A172 (cell line): Measurements from ENCODE around the gene PCDHB3. TPM values are rescaled to one million over a fixed set of nuclear protein-coding genes. Genes with fewer than 3 reads are reported as not detected.
"Not testable (repeated sequence)": the region's sequence is repeated elsewhere in the genome, so short reads cannot be mapped to it uniquely, and the experiment has no call there.

Experiments used
- DNase-seq: peaks from one replicate; pipeline ENCODE4 v3.0.0-alpha.2; 2015; ENCODE audit warnings: low spot score
- total RNA-seq: library from RNA; depleted of rRNA; stranded (reverse); fragments of >200 nt; shearing (Covaris generic); gene quantifications from 2 replicates; pipeline ENCODE4 v1.2.3, GENCODE V29; 2014; rRNA removed

Gene PCDHB3
- total RNA-seq, 1 experiment from 2014 or later: 19.9 TPM

GRCh38 chr5:141135718-141136266 is 35.5 kb downstream of the PCDHB3 start:
- DNase-seq: no peak

- DNase-seq: not testable (repeated sequence)
Measured at GRCh38 chr5:141137346-141137745, 37.1 kb downstream of the PCDHB3 start.

- no peak for DNase-seq
Measured at GRCh38 chr5:141149812-141150211, 49.5 kb downstream of the PCDHB3 start, which contains the start of gene PCDHB6. PCDHB6 (plus strand) TSS chr5:141150057; CDS start chr5:141150258, 201 bp downstream.

GRCh38 chr5:141150224-141150992 is 50.1 kb downstream of the PCDHB3 start:
- DNase-seq: peak; percentile 11

GRCh38 chr5:141150993-141151325 is 50.7 kb downstream of the PCDHB3 start:
- DNase-seq: no peak

- DNase-seq: not testable (repeated sequence)
Measured at GRCh38 chr5:141151632-141152031, 51.4 kb downstream of the PCDHB3 start.

GRCh38 chr5:141152096-141152495 is 51.8 kb downstream of the PCDHB3 start:
- DNase-seq: not testable (repeated sequence)

Other genes with a start within 250 kb of the PCDHB3 start
- 0.02 and 0.10 TPM in 2 replicates for gene PCDHA10, start 244.6 kb upstream of the PCDHB3 start, total RNA-seq
- 0.10 TPM in 1 of 2 replicates, not detected in the other for gene PCDHA11, start 231.5 kb upstream of the PCDHB3 start, total RNA-seq
- gene PCDHA12, start 225.2 kb upstream of the PCDHB3 start, total RNA-seq: 3.8 and 4.5 TPM in 2 replicates
- gene PCDHA13, start 218.3 kb upstream of the PCDHB3 start, total RNA-seq: 0.26 TPM in 1 of 2 replicates, not detected in the other
- 0.52 and 0.96 TPM in 2 replicates for gene PCDHAC1, start 174.2 kb upstream of the PCDHB3 start, total RNA-seq
- 3.2 and 5.1 TPM in 2 replicates for gene PCDHAC2, start 134.0 kb upstream of the PCDHB3 start, total RNA-seq
- gene PCDHB1, start 49.1 kb upstream of the PCDHB3 start, total RNA-seq: not detected in 2 replicates
- 0.41 and 0.59 TPM in 2 replicates for gene PCDHB2, start 5.9 kb upstream of the PCDHB3 start, total RNA-seq
- gene PCDHB4, start 21.3 kb downstream of the PCDHB3 start, total RNA-seq: 0.26 and 1.7 TPM in 2 replicates
- 45.5 and 52.8 TPM in 2 replicates for gene PCDHB5, start 34.7 kb downstream of the PCDHB3 start, total RNA-seq
- 0.79 and 1.7 TPM in 2 replicates for gene PCDHB6, start 49.6 kb downstream of the PCDHB3 start, total RNA-seq
- gene PCDHB7, start 72.2 kb downstream of the PCDHB3 start, total RNA-seq: 5.2 and 6.9 TPM in 2 replicates
- 7.0 and 7.5 TPM in 2 replicates for gene PCDHB8, start 77.3 kb downstream of the PCDHB3 start, total RNA-seq
- gene PCDHB16, start 81.9 kb downstream of the PCDHB3 start, total RNA-seq: 4.2 and 7.9 TPM in 2 replicates
- 11.1 and 11.2 TPM in 2 replicates for gene PCDHB9, start 86.7 kb downstream of the PCDHB3 start, total RNA-seq
- 3.9 and 7.1 TPM in 2 replicates for gene PCDHB10, start 91.9 kb downstream of the PCDHB3 start, total RNA-seq
- 1.7 and 2.0 TPM in 2 replicates for gene PCDHB11, start 99.2 kb downstream of the PCDHB3 start, total RNA-seq
- 0.69 and 2.5 TPM in 2 replicates for gene PCDHB12, start 108.2 kb downstream of the PCDHB3 start, total RNA-seq
- 1.1 TPM in 2 replicates for gene PCDHB13, start 113.4 kb downstream of the PCDHB3 start, total RNA-seq
- gene PCDHB14, start 122.9 kb downstream of the PCDHB3 start, total RNA-seq: 17.6 and 18.2 TPM in 2 replicates
- gene PCDHB15, start 144.9 kb downstream of the PCDHB3 start, total RNA-seq: 0.26 and 1.0 TPM in 2 replicates
- not detected in 2 replicates for gene SLC25A2, start 203.6 kb downstream of the PCDHB3 start, total RNA-seq
- 109 and 119 TPM in 2 replicates for gene TAF7, start 220.3 kb downstream of the PCDHB3 start, total RNA-seq
- 1.5 and 1.6 TPM in 2 replicates for gene PCDHGA1, start 230.0 kb downstream of the PCDHB3 start, total RNA-seq
- 0.57 and 1.1 TPM in 2 replicates for gene PCDHGA2, start 238.3 kb downstream of the PCDHB3 start, total RNA-seq
- gene PCDHGA3, start 243.4 kb downstream of the PCDHB3 start, total RNA-seq: 0.14 TPM in 1 of 2 replicates, not detected in the other
- 1.2 and 2.0 TPM in 2 replicates for gene PCDHGB1, start 249.6 kb downstream of the PCDHB3 start, total RNA-seq